Tibial nerve (tissue), 3 donors: ENCODE results near the gene SLC25A22.

ENCODE experiments used
- CTCF ChIP-seq, 5 experiments: fragments of 200-600 bp in 3 of 5; fragments of 450-650 bp in 2 of 5; sonication (generic) in 3 of 5; IDR thresholded peaks; one replicate each; pipeline ENCODE4 v1.5.1; 2016 to 2019; ENCODE audit warnings: antibody characterized with exemption in 5 of 5, mild to moderate bottlenecking in 3 of 5, moderate library complexity in 2 of 5
- POLR2A ChIP-seq, 2 donors: fragments of 450-650 bp; IDR thresholded peaks; one replicate each; pipeline ENCODE4 v1.6.1; 2017; ENCODE audit warnings: antibody characterized with exemption in 2 of 2, mild to moderate bottlenecking in 2 of 2, moderate library complexity in 2 of 2

GRCh38 chr11:794766-795633 is 3.1 kb downstream of the SLC25A22 start:
- no peak for TF ChIP-seq CTCF (IDR thresholded peaks at IDR 0.05)
- TF ChIP-seq POLR2A (IDR thresholded peaks at IDR 0.05): no peak
